Stimulated activated CD8-positive, alpha-beta memory T cell treated with anti-CD3 and anti-CD28 coated beads, Interleukin-7, amount 100 ng/mL, for 24 hours (primary cell): ENCODE data around the gene KIF24.
"Not testable (repeated sequence)": the region's sequence is repeated elsewhere in the genome, so short reads cannot be mapped to it uniquely, and the experiment has no call there.

Source experiments
- DNase-seq: peaks from one replicate; pipeline ENCODE4 v3.0.0-alpha.2; 2020; ENCODE audit warnings: low read depth

KIF24 gene

GRCh38 chr9:34365282-34365681, 36.2 kb upstream of the KIF24 start:
- no peak for DNase-seq

GRCh38 chr9:34363619-34364351, 34.7 kb upstream of the KIF24 start:
- no peak for DNase-seq

GRCh38 chr9:34362614-34363214, 33.6 kb upstream of the KIF24 start:
- DNase-seq: no peak

- not testable (repeated sequence) for DNase-seq
Measured at GRCh38 chr9:34352957-34353356, 23.9 kb upstream of the KIF24 start.

GRCh38 chr9:34352122-34352652, 23.1 kb upstream of the KIF24 start:
- not testable (repeated sequence) for DNase-seq

GRCh38 chr9:34349324-34349723, 20.3 kb upstream of the KIF24 start:
- DNase-seq: no peak

- DNase-seq: no peak
Measured at GRCh38 chr9:34347800-34348158, 18.7 kb upstream of the KIF24 start.

- no peak for DNase-seq
Measured at GRCh38 chr9:34346873-34347799, 18.1 kb upstream of the KIF24 start.

GRCh38 chr9:34343605-34344004, 14.5 kb upstream of the KIF24 start:
- no peak for DNase-seq

GRCh38 chr9:34343090-34343489, 14.0 kb upstream of the KIF24 start:
- no peak for DNase-seq

- no peak for DNase-seq
Measured at GRCh38 chr9:34341659-34342295, 12.7 kb upstream of the KIF24 start.

GRCh38 chr9:34338665-34339385, 9.8 kb upstream of the KIF24 start:
- DNase-seq: no peak

- not testable (repeated sequence) for DNase-seq
Measured at GRCh38 chr9:34338079-34338478, 9.0 kb upstream of the KIF24 start.

GRCh38 chr9:34337403-34337802, 8.3 kb upstream of the KIF24 start:
- DNase-seq: no peak

- DNase-seq: no peak
Measured at GRCh38 chr9:34335376-34335775, 6.3 kb upstream of the KIF24 start.

- DNase-seq: no peak
Measured at GRCh38 chr9:34334916-34335315, 5.8 kb upstream of the KIF24 start.

- DNase-seq: no peak
Measured at GRCh38 chr9:34334337-34334824, 5.3 kb upstream of the KIF24 start.

GRCh38 chr9:34333836-34334235, 4.8 kb upstream of the KIF24 start:
- DNase-seq: no peak

- DNase-seq: no peak
Measured at GRCh38 chr9:34332076-34332964, 3.3 kb upstream of the KIF24 start.

GRCh38 chr9:34331196-34331595, 2.1 kb upstream of the KIF24 start:
- no peak for DNase-seq
